ENCODE data around the gene EFCC1. TPM values are rescaled to one million over a fixed set of nuclear protein-coding genes. Genes with fewer than 3 reads are reported as not detected.

The EFCC1 gene
- polyA plus RNA-seq, 1 experiment = 0.27 TPM

- Histone ChIP-seq H3K9me3 (ENCODE audit: control insufficient read depth, insufficient read depth, low read length) (peaks cover 9% of the 10 kb centered on the region), H3K27me3 (ENCODE audit: control insufficient read depth, insufficient read depth, low read length) (peaks cover 49% of the 10 kb centered on the region), H3K27ac (ENCODE audit: low read depth, low read length) (no peak overlapping the region), H3K4me3 (ENCODE audit: low read depth, low read length) (no peak overlapping the region)
- CTCF ChIA-PET = interaction anchor here (1.3 to 4.4 kb wide), 2 partner anchors 14 to 69 kb away, joined by 4 to 23 read pairs; no protein-coding TSS in a partner anchor
- POLR2A ChIA-PET = no interaction called here
- DNase-seq (ENCODE audit: low read depth, low spot score) = no peak
- TF ChIP-seq CTCF (IDR thresholded peaks at IDR 0.05; ENCODE audit: low read depth, low read length) = 0 out of 2 replicates have a peak, but pooled peaks have one; percentile 5
Measured at GRCh38 chr3:129040039-129040336, 38.9 kb downstream of the EFCC1 start.

- no peak overlapping the region for H3K4me3 ChIP-seq (ENCODE audit: low read depth, low read length)
- CTCF ChIA-PET = interaction anchor here (0.7 to 4.4 kb wide), 3 partner anchors 13 to 432 kb away, joined by 3 to 23 read pairs (median 3); no protein-coding TSS in a partner anchor
- H3K9me3 ChIP-seq (ENCODE audit: control insufficient read depth, insufficient read depth, low read length) = peaks cover 11% of the 10 kb centered on the region
- no peak for DNase-seq (ENCODE audit: low read depth, low spot score)
- no peak for TF ChIP-seq CTCF (IDR thresholded peaks at IDR 0.05; ENCODE audit: low read depth, low read length)
- H3K27ac ChIP-seq (ENCODE audit: low read depth, low read length) = no peak overlapping the region
- POLR2A ChIA-PET = no interaction called here
- peaks cover 46% of the 10 kb centered on the region for H3K27me3 ChIP-seq (ENCODE audit: control insufficient read depth, insufficient read depth, low read length)
Measured at GRCh38 chr3:129040579-129041300, 39.6 kb downstream of the EFCC1 start.

DNA sequence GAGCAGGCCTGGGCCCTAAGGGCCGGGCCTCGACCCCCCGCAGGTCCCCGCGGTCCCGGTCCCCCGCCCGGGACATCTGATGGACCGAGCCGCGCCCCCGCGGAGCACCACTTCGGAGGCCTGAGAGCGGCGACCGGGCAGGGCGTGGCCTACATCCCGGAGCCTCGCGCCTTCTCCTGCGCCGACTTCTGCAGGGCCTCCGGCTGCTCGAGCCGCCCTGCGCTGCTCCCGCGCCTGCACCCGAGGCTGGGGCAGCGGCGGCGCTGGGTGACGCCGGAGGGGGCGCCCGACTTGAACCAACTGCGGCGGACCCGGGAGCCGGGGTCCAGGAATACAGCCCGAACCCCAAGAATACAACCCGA, 44.6 kb downstream of the EFCC1 start:
- peaks cover 32% of the 10 kb centered on the region for H3K9me3 ChIP-seq (ENCODE audit: control insufficient read depth, insufficient read depth, low read length)
- POLR2A ChIA-PET = no interaction called here
- no peak for TF ChIP-seq CTCF (IDR thresholded peaks at IDR 0.05; ENCODE audit: low read depth, low read length)
- no peak overlapping the region for H3K4me3 ChIP-seq (ENCODE audit: low read depth, low read length)
- CTCF ChIA-PET = no interaction called here
- no peak for DNase-seq (ENCODE audit: low read depth, low spot score)
- no peak overlapping the region for H3K27ac ChIP-seq (ENCODE audit: low read depth, low read length)
- H3K27me3 ChIP-seq (ENCODE audit: control insufficient read depth, insufficient read depth, low read length) = peaks cover 43% of the 10 kb centered on the region

GRCh38 chr3:129046037-129046731, 45.1 kb downstream of the EFCC1 start:
- POLR2A ChIA-PET = no interaction called here
- H3K27me3 ChIP-seq (ENCODE audit: control insufficient read depth, insufficient read depth, low read length) = peaks cover 40% of the 10 kb centered on the region
- TF ChIP-seq CTCF (IDR thresholded peaks at IDR 0.05; ENCODE audit: low read depth, low read length) = no peak
- CTCF ChIA-PET = no interaction called here
- peaks cover 29% of the 10 kb centered on the region for H3K9me3 ChIP-seq (ENCODE audit: control insufficient read depth, insufficient read depth, low read length)
- H3K4me3 ChIP-seq (ENCODE audit: low read depth, low read length) = no peak overlapping the region
- no peak for DNase-seq (ENCODE audit: low read depth, low spot score)
- no peak overlapping the region for H3K27ac ChIP-seq (ENCODE audit: low read depth, low read length)

All from AG04450 (cell line).